HL-60 (cell line): Measurements from ENCODE around the gene TDRD10.

Experiments
- CTCF ChIP-seq: IDR thresholded peaks from one replicate; pipeline ENCODE4 v1.5.1; 2011; ENCODE audit warnings: low read length, control low read depth, inconsistent platforms; ENCODE audit not compliant: insufficient read depth
- GABPA ChIP-seq: IDR thresholded peaks from 2 replicates; pipeline ENCODE4 v1.6.1; 2012; ENCODE audit warnings: low read depth
- POLR2AphosphoS5 ChIP-seq: IDR thresholded peaks from 2 replicates; pipeline ENCODE4 v1.6.1; 2012; ENCODE audit warnings: low read depth
- REST ChIP-seq: IDR thresholded peaks from 2 replicates; pipeline ENCODE4 v1.6.1; 2012; ENCODE audit warnings: low read depth; ENCODE audit not compliant: insufficient replicate concordance
- SPI1 ChIP-seq: IDR thresholded peaks from 2 replicates; pipeline ENCODE4 v1.6.1; 2012; ENCODE audit warnings: low read depth, mild to moderate bottlenecking, borderline replicate concordance

GRCh38 chr1:154492115-154492514 lies 9.9 kb upstream of the TDRD10 start:
- TF ChIP-seq CTCF: no peak
- TF ChIP-seq SPI1: no peak
- no peak for TF ChIP-seq POLR2AphosphoS5
- TF ChIP-seq REST: no peak
- TF ChIP-seq GABPA: no peak
